Neural cell (in vitro differentiated cells): ENCODE results near the gene SLC26A9. TPM values are rescaled to one million over a fixed set of nuclear protein-coding genes. Genes with fewer than 3 reads are reported as not detected.

Experiments used
- H2AFZ ChIP-seq: fragments of 200-600, 300-800 bp; sonication (generic), shearing (Covaris generic); 2 replicates; pipeline ENCODE4 v1.6.0; 2014; ENCODE audit warnings: low read depth, mild to moderate bottlenecking, antibody characterized with exemption, low read length, moderate library complexity
- H3F3A ChIP-seq: fragments of 200-600 bp; shearing (Covaris generic); 2 replicates; pipeline ENCODE4 v1.6.1; 2016; ENCODE audit warnings: mild to moderate bottlenecking, moderate library complexity, mixed read lengths, antibody characterized with exemption, low read length; ENCODE audit not compliant: insufficient read depth, poor library complexity, severe bottlenecking
- H3K27ac ChIP-seq: fragments of 200-600, 300-800 bp; sonication (generic), shearing (Covaris generic); 2 replicates; pipeline ENCODE4 v1.5.1; 2014; ENCODE audit warnings: mild to moderate bottlenecking, low read length, moderate library complexity
- H3K27me3 ChIP-seq: fragments of 300-800, 200-600 bp; sonication (generic), shearing (Covaris generic); 2 replicates; pipeline ENCODE4 v1.6.0; 2014; ENCODE audit warnings: mild to moderate bottlenecking, low read depth, low read length, moderate library complexity; ENCODE audit not compliant: insufficient read depth
- H3K36me3 ChIP-seq: fragments of 300-800, 200-600 bp; sonication (generic), shearing (Covaris generic); 2 replicates; pipeline ENCODE4 v1.5.1; 2014; ENCODE audit warnings: mild to moderate bottlenecking, antibody characterized with exemption, low read length, moderate library complexity; ENCODE audit not compliant: insufficient read depth
- H3K4me2 ChIP-seq: fragments of 300-800, 200-600 bp; sonication (generic), shearing (Covaris generic); 2 replicates; pipeline ENCODE4 v1.6.0; 2014; ENCODE audit warnings: mild to moderate bottlenecking, low read length
- H3K4me3 ChIP-seq: fragments of 300-800, 200-600 bp; sonication (generic), shearing (Covaris generic); 2 replicates; pipeline ENCODE4 v1.5.1; 2014; ENCODE audit warnings: mild to moderate bottlenecking, low read length, moderate library complexity
- H3K79me2 ChIP-seq: fragments of 200-600 bp; shearing (Covaris generic); replicated peaks from 2 replicates; pipeline ENCODE4 v1.6.0; 2014; ENCODE audit warnings: mild to moderate bottlenecking, low read length, moderate library complexity; ENCODE audit not compliant: insufficient read depth
- H3K9ac ChIP-seq: fragments of 300-800, 200-600 bp; sonication (generic), shearing (Covaris generic); 2 replicates; pipeline ENCODE4 v1.6.1; 2016; ENCODE audit warnings: mild to moderate bottlenecking, low read length, mixed read lengths
- H3K9me2 ChIP-seq: fragments of 200-600 bp; shearing (Covaris generic); 2 replicates; pipeline ENCODE4 v1.6.1; 2016; ENCODE audit warnings: mild to moderate bottlenecking, low read length, mixed read lengths; ENCODE audit not compliant: insufficient read depth
- H3K9me3 ChIP-seq: fragments of 200-600, 300-800 bp; sonication (generic), shearing (Covaris generic); 2 replicates; pipeline ENCODE4 v1.6.1; 2016; ENCODE audit warnings: mild to moderate bottlenecking, mixed run types, low read length, moderate library complexity, mixed read lengths
- H4K20me1 ChIP-seq: fragments of 200-600 bp; shearing (Covaris generic); 2 replicates; pipeline ENCODE4 v1.6.1; 2016; ENCODE audit warnings: mild to moderate bottlenecking, mixed run types; ENCODE audit not compliant: insufficient read depth
- EZH2 ChIP-seq: fragments of 200-600, 300-800 bp; shearing (Covaris generic), sonication (generic); IDR thresholded peaks from 2 replicates; pipeline ENCODE4 v1.6.1; 2014; ENCODE audit warnings: antibody characterized with exemption, low read length, borderline replicate concordance, mild to moderate bottlenecking; ENCODE audit not compliant: insufficient read depth, poor library complexity, severe bottlenecking
- MXI1 ChIP-seq: fragments of 450-650 bp; conservative IDR thresholded peaks from 2 replicates; pipeline ENCODE4 v1.6.1; 2014; ENCODE audit warnings: antibody characterized with exemption, mild to moderate bottlenecking; ENCODE audit not compliant: poor library complexity, severe bottlenecking
- POLR2AphosphoS5 ChIP-seq: IDR thresholded peaks from 2 replicates; pipeline ENCODE4 v1.6.1; 2012
- RAD21 ChIP-seq: fragments of 450-650 bp; conservative IDR thresholded peaks from 2 replicates; pipeline ENCODE4 v1.6.1; 2014; ENCODE audit warnings: antibody characterized with exemption, mild to moderate bottlenecking, moderate library complexity
- SMC3 ChIP-seq: fragments of 450-650 bp; conservative IDR thresholded peaks from 2 replicates; pipeline ENCODE4 v1.6.1; 2014; ENCODE audit warnings: antibody characterized with exemption, mild to moderate bottlenecking, moderate library complexity; ENCODE audit not compliant: poor library complexity
- TAF1 ChIP-seq: IDR thresholded peaks from 2 replicates; pipeline ENCODE4 v1.6.1; 2012; ENCODE audit warnings: low read depth
- polyA plus RNA-seq: library from polyadenylated mRNA; depleted of rRNA; stranded (reverse); fragments of >200 nt; gene quantifications from 2 replicates; pipeline ENCODE4 v1.2.3, GENCODE V29; 2014
- TF ChIP-seq, protein P1 (sequence below): fragments of 450-650 bp; IDR thresholded peaks from 2 replicates; pipeline ENCODE4 v1.5.1; 2014; ENCODE audit warnings: antibody characterized with exemption, mild to moderate bottlenecking, moderate library complexity; ENCODE audit not compliant: poor library complexity, severe bottlenecking

SLC26A9 gene
- polyA plus RNA-seq, 1 donor from 2014 or later: not detected

DNA sequence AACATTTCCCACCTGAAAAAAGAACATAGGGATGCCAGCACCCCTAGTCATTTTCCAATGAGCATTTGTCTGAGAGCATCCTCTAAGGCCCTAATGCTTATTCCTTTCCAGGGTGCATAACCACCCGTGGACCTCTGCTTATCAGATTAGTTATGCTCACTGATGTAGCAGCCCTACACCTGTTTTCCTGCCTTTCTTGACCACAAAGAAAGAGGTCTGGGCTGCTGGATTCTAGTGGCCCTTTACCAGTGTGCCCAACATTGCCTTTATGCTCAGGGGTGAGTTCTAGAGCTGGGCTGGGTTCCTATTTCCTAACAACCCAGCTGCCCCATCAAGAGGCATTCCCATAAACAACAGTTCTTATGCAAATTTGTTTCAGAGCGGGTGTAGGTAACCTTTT is 73.0 kb downstream of the SLC26A9 start:
- Histone ChIP-seq H3K9ac (no peak overlapping the region), H3K79me2 (no peaks in the 10 kb centered on the region), H3K27ac (no peak overlapping the region), H2AFZ (no peak overlapping the region), H4K20me1 (no peaks in the 10 kb centered on the region), H3K4me2 (no peak overlapping the region), H3F3A (no peaks in the 10 kb centered on the region), H3K36me3 (no peaks in the 10 kb centered on the region), H3K9me2 (no peaks in the 10 kb centered on the region), H3K9me3 (no peaks in the 10 kb centered on the region), H3K4me3 (no peak overlapping the region), H3K27me3 (no peaks in the 10 kb centered on the region)
- no peak for TF ChIP-seq RAD21
- no peak for TF ChIP-seq TAF1
- TF ChIP-seq POLR2AphosphoS5: no peak
- no peak for TF ChIP-seq EZH2
- TF ChIP-seq, protein P1, sequence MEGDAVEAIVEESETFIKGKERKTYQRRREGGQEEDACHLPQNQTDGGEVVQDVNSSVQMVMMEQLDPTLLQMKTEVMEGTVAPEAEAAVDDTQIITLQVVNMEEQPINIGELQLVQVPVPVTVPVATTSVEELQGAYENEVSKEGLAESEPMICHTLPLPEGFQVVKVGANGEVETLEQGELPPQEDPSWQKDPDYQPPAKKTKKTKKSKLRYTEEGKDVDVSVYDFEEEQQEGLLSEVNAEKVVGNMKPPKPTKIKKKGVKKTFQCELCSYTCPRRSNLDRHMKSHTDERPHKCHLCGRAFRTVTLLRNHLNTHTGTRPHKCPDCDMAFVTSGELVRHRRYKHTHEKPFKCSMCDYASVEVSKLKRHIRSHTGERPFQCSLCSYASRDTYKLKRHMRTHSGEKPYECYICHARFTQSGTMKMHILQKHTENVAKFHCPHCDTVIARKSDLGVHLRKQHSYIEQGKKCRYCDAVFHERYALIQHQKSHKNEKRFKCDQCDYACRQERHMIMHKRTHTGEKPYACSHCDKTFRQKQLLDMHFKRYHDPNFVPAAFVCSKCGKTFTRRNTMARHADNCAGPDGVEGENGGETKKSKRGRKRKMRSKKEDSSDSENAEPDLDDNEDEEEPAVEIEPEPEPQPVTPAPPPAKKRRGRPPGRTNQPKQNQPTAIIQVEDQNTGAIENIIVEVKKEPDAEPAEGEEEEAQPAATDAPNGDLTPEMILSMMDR: no peak
- TF ChIP-seq MXI1: no peak
- TF ChIP-seq SMC3: no peak

Other genes starting within 250 kb of the SLC26A9 start
- gene NUCKS1, start 193.3 kb downstream of the SLC26A9 start, polyA plus RNA-seq: 116 and 134 TPM in 2 replicates
- 0.18 and 0.40 TPM in 2 replicates for gene RAB29, start 168.0 kb downstream of the SLC26A9 start, polyA plus RNA-seq
- gene SLC41A1, start 130.3 kb downstream of the SLC26A9 start, polyA plus RNA-seq: 3.4 and 4.2 TPM in 2 replicates
- gene PM20D1, start 93.3 kb downstream of the SLC26A9 start, polyA plus RNA-seq: not detected in 2 replicates
- gene RAB7B, start 59.9 kb upstream of the SLC26A9 start, polyA plus RNA-seq: not detected in 2 replicates
- not detected in 2 replicates for gene CTSE, start 80.4 kb upstream of the SLC26A9 start, polyA plus RNA-seq
- not detected in 2 replicates for gene RHEX, start 109.7 kb upstream of the SLC26A9 start, polyA plus RNA-seq
- gene AVPR1B, start 173.9 kb upstream of the SLC26A9 start, polyA plus RNA-seq: not detected in 2 replicates